ENCODE results near the gene KCNH2.

The KCNH2 gene

DNA sequence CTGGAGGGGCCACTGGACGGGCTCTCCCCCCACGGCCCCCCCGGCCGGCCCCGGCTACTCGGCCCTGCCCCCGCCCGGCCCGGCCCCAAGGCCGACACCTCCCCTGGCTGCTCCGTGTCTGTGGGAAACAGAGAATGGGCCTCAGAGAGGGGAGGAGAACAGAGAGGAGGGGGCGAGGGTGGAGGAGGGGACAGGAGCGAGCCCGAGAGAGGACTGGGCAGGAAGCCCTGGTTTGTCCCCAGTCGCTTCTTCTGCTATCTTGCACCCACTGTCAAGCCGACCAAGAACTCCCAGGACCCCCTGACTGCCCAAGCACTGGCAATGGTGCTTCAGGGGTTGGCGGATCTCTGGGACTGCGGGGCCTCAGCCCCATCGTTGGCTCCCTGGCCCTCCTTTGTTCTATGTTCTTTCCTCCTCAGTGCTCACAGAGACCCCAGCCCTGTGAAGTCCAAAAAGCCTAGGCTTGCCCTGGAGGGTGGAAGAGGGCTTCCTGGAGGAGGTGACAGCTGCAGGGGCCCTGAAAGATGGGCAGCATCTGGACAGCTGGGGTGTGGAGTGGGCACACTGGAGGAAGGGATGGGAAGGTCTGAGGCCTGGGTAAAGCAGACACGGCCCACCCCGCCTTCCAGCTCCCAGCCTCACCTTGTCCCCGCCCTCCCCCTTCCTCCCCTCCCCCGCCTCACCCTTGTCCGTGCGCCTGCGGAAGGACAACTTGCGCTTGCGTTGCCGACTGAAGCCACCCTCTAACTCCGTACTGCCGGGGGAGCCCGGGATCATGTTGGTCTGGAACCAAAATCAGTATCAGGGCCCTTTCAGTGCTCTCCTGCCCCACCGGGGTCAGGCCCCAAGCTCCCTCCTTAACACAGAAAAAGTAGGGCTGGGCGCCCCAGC, 30.1 kb downstream of the KCNH2 start:
- no peak for DNase-seq (ENCODE audit: low spot score)

- DNase-seq (ENCODE audit: low spot score): no peak
Measured at GRCh38 chr7:150947241-150947745, 30.8 kb downstream of the KCNH2 start.

DNA sequence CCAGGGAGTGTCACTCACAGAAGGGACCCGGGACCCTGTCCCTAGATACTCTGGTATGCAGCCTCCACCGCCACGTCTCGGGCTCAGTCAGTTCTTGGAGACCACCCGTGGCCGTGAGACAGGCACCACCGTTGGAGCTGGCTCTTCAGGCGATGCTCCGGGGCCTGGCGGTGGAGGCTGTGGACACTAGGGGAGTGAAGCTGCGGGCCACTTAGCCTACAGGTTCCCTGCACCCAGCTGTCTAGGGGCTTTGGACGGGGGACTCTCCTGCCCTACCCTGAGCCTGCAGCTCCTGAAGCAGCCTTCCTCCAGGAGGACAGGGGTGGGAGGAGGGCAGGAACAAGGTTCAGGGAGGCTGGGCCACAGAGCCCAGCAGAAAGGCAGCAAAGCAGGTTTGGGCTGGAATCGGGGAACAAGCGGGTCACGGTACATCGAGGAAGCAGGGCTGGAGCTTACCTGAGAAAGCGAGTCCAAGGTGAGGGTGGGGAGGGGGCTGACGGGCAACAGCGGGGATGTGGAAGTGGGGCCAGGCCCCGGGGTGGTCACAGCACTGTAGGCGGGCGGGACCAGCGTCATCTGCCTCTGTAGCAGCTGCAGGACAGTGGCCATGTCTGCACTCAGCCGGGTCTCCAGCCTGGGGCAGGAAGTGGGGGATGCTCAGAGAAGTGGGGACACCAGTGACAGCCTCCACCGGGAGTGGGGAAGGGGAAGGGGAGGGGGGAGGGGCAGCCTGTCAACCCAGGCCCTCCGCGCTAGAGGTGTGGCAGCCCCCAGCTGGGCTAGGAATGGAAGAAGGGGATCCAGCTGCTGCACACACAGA, 31.5 kb downstream of the KCNH2 start:
- DNase-seq (ENCODE audit: low spot score): no peak

DNA sequence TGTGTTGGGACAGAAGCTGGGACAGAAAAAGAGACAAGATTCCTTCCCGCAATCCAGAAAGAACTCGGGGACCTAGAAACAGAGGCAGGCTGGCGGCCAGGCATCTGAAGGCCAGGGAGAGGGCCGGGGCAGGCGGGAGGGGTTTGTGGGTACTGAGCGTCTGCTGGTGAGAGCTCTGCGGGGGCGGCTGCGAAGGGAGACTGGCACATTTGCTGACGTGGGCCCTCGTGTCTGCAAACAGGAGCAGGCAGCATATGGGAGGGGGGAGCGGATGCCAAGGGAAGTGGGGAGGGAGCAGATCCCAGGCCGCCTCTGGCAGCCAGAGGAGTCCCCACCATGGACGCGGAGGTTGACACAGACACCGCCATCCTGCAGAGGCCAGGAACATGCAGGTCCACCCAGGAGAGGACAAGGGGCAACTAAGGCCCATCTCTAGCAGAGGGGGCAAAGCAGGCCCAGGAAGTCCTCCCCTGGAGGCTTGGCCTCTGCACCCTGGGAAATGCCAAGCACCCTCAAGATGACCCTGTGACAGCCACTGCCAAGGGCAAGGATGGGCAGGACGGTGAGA, 32.2 kb downstream of the KCNH2 start:
- peak; percentile 29 for DNase-seq (ENCODE audit: low spot score)

DNA sequence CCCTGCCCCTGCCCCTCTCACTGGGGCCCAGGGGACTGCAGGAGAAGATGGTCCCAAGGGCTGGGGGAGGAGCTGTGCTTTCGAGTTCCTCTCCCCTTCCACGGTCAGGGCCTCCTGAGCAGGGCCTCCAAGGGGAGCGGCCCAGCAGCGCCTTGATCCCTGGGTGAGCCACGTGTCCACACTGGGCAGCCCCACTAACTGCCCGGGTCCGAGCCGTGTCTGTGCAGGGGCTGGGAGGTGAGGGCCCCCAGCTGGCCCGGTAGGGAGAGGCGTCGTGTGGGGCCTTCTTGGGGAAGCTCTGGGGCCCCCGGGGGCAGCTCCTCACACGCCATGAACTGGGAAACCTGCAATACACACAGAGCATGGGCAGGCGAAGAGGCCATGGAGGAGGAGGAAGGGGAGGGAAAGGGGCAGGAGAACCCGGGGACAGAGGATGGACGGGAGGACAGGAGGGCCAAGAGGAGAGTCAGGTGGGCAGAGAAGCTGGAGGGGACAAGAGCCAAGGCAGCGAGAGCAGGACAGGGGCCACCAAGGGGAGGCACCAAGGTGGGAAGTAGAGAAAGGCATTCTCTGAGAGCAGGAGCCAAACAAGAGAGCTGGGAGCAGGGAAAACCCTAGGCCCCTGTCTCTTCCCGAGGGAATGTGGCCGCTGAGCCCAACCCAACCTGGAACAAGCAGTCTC, 32.8 kb downstream of the KCNH2 start:
- no peak for DNase-seq (ENCODE audit: low spot score)

- no peak for DNase-seq (ENCODE audit: low spot score)
Measured at GRCh38 chr7:150944066-150945042, 33.8 kb downstream of the KCNH2 start.

DNA sequence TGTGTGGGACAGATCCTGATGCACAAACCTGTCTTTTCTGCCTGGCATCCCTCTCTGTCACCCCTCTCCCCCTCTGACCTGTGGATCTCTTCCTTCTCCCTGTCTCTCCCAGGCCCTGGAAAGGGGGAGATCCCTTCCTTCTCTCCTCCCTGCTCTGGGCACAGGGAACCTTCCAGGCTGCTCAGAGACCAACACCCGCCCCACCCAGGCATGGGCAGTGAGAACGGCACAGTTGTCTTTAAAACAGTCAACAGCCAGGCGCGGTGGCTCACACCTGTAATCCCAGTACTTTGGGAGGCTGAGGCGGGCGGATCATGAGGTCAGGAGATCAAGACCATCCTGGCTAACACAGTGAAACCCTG, 34.7 kb downstream of the KCNH2 start:
- no peak for DNase-seq (ENCODE audit: low spot score)

DNA sequence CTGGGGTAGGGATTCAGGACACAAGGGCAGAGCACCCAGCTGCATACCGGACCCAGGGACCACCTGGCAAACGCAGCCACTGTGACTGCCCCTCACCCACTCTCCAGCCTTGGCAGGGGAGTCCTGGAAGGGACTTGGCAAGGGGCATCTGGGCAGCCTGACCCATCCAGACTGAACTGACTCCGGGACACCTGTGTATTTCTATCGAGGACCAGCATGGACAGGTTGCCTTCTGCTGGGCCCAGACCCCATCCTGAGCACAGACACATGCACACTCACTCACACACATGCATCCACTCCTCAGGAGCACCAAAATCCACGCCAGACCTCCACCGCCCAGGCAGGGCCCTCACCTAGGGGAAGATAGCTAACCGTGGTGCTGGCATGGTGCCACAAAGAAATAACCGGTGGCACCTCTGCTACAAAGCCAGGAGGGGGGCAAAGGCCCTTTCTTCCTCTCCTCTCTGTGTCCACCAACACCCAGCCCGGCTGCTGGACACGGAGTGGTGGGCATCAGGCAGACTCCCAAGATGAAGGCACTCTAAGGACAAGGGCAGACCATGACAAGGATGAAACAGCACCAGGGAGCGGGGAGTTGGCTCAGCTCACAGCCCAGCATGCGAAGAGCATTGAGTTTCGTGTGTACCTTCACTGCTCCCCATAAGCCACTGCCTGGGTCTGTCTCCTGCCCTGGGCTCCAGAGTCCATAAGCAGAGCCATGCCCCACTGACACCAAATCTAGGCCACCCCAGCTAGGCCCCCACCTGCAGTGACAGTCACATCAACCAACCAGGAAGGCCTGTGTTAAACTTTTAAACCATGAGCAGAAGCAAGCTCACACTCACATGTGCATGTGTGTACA, 35.3 kb downstream of the KCNH2 start:
- DNase-seq (ENCODE audit: low spot score): no peak

- no peak for DNase-seq (ENCODE audit: low spot score)
Measured at GRCh38 chr7:150942001-150942590, 36.0 kb downstream of the KCNH2 start.

GRCh38 chr7:150941351-150942000, 36.6 kb downstream of the KCNH2 start:
- no peak for DNase-seq (ENCODE audit: low spot score)

GRCh38 chr7:150940431-150941102, 37.6 kb downstream of the KCNH2 start:
- no peak for DNase-seq (ENCODE audit: low spot score)

GRCh38 chr7:150939466-150939865, 38.7 kb downstream of the KCNH2 start:
- DNase-seq (ENCODE audit: low spot score): peak; percentile 14

DNA sequence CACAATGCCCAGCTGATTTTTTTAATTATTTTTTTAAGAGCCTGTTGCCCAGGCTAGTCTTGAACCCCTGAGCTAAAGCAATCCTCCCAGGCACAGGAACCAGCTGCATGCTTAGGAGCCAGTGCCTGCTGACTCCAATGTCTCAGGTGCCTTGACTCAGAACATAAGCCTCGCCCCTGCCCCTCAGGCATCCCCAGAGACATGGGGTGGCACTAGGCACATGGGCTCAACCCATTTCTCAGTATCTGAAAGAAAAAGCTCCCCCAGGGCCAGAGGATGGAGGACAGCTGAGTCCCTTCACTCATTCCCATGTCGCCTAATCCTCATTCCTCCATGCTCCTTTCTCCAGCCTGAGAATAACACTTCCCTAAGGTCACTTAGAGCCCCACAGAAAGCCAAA, 39.1 kb downstream of the KCNH2 start:
- no peak for DNase-seq (ENCODE audit: low spot score)

GRCh38 chr7:150938566-150938965, 39.6 kb downstream of the KCNH2 start:
- DNase-seq (ENCODE audit: low spot score): no peak

GRCh38 chr7:150937848-150938561, 40.1 kb downstream of the KCNH2 start:
- no peak for DNase-seq (ENCODE audit: low spot score)

DNA sequence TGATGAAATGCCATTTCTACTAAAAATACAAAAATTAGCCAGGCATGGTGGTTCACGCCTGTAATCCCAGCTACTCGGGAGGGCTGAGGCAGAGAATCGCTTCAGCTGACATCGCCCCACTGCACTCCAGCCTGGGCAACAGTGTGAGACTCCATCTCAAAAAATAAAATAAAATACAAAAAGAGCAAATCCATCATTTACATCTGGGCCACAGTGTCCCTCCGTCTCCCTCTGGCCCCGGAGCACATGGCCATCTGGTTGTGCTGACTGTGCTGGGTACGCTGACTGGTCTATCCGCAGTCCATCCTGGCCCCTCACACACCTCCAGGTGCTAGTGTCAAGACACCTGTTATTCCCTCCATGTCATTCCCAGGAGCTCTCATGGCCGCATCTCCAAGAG, 42.1 kb downstream of the KCNH2 start:
- DNase-seq (ENCODE audit: low spot score): no peak

- DNase-seq (ENCODE audit: low spot score): no peak
Measured at GRCh38 chr7:150935149-150935548, 43.0 kb downstream of the KCNH2 start.
